ENCODE measurements around the gene ACTR3C. TPM values are rescaled to one million over a fixed set of nuclear protein-coding genes. Genes with fewer than 3 reads are reported as not detected.
A peak's percentile ranks its signal among the peaks of the same experiment; 100 is the strongest.
"Not testable (repeated sequence)": the region's sequence is repeated elsewhere in the genome, so short reads cannot be mapped to it uniquely, and the experiment has no call there.

The ACTR3C gene
- total RNA-seq, 1 donor from 2014 or later, result 0.49 TPM

GRCh38 chr7:150324373-150324961 is 1.1 kb upstream of the ACTR3C start:
- Mint-ChIP-seq H3K27me3 (ENCODE audit: low read depth) (no peaks in the 10 kb centered on the region), H3K4me1 (peaks cover 28% of the 10 kb centered on the region), H3K27ac (ENCODE audit: unreplicated experiment) (peak overlapping the region; percentile 92), H3K4me3 (peak overlapping the region; percentile 94), H3K36me3 (ENCODE audit: low read depth) (peaks cover 5% of the 10 kb centered on the region), H3K9me3 (no peaks in the 10 kb centered on the region)
- DNase-seq (ENCODE audit: low read depth, low spot score), result no peak
- no peak for TF ChIP-seq CTCF (conservative IDR thresholded peaks at IDR 0.05)

GRCh38 chr7:150323682-150324372 is 482 bp upstream of the ACTR3C start:
- Mint-ChIP-seq H3K27ac (ENCODE audit: unreplicated experiment) (peak overlapping the region; percentile 92), H3K4me3 (peak overlapping the region; percentile 94), H3K4me1 (peaks cover 28% of the 10 kb centered on the region), H3K27me3 (ENCODE audit: low read depth) (no peaks in the 10 kb centered on the region), H3K36me3 (ENCODE audit: low read depth) (peaks cover 5% of the 10 kb centered on the region), H3K9me3 (no peaks in the 10 kb centered on the region)
- TF ChIP-seq CTCF (conservative IDR thresholded peaks at IDR 0.05), result no peak
- no peak for DNase-seq (ENCODE audit: low read depth, low spot score)

- H3K27me3 Mint-ChIP-seq (ENCODE audit: low read depth), result no peaks in the 10 kb centered on the region
- peaks cover 28% of the 10 kb centered on the region for H3K4me1 Mint-ChIP-seq
- peak overlapping the region; percentile 87 for H3K4me3 Mint-ChIP-seq
- peaks cover 5% of the 10 kb centered on the region for H3K36me3 Mint-ChIP-seq (ENCODE audit: low read depth)
- H3K9me3 Mint-ChIP-seq, result no peaks in the 10 kb centered on the region
- no peak for TF ChIP-seq CTCF (conservative IDR thresholded peaks at IDR 0.05)
- no peak for DNase-seq (ENCODE audit: low read depth, low spot score)
- H3K27ac Mint-ChIP-seq (ENCODE audit: unreplicated experiment), result peak overlapping the region; percentile 88
These were observed 1.1 kb downstream of the ACTR3C start for GRCh38 chr7:150322114-150322832.

- H3K4me1 Mint-ChIP-seq, result peaks cover 28% of the 10 kb centered on the region
- no peak for TF ChIP-seq CTCF (conservative IDR thresholded peaks at IDR 0.05)
- H3K27me3 Mint-ChIP-seq (ENCODE audit: low read depth), result no peaks in the 10 kb centered on the region
- peak overlapping the region; percentile 87 for H3K4me3 Mint-ChIP-seq
- H3K9me3 Mint-ChIP-seq, result no peaks in the 10 kb centered on the region
- H3K36me3 Mint-ChIP-seq (ENCODE audit: low read depth), result peaks cover 5% of the 10 kb centered on the region
- H3K27ac Mint-ChIP-seq (ENCODE audit: unreplicated experiment), result no peak overlapping the region
- no peak for DNase-seq (ENCODE audit: low read depth, low spot score)
These were observed 1.6 kb downstream of the ACTR3C start for GRCh38 chr7:150321788-150322113.

- Mint-ChIP-seq H3K4me3 (no peak overlapping the region), H3K27me3 (ENCODE audit: low read depth) (no peaks in the 10 kb centered on the region), H3K27ac (ENCODE audit: unreplicated experiment) (no peak overlapping the region), H3K9me3 (no peaks in the 10 kb centered on the region), H3K36me3 (ENCODE audit: low read depth) (no peaks in the 10 kb centered on the region), H3K4me1 (peaks cover 12% of the 10 kb centered on the region)
- no peak for TF ChIP-seq CTCF (conservative IDR thresholded peaks at IDR 0.05)
- no peak for DNase-seq (ENCODE audit: low read depth, low spot score)
These were observed 5.4 kb downstream of the ACTR3C start for GRCh38 chr7:150317748-150318444.

GRCh38 chr7:150316987-150317386 is 6.4 kb downstream of the ACTR3C start:
- not testable (repeated sequence) for H3K4me3 Mint-ChIP-seq; H3K36me3 Mint-ChIP-seq (ENCODE audit: low read depth); DNase-seq (ENCODE audit: low read depth, low spot score); H3K27me3 Mint-ChIP-seq (ENCODE audit: low read depth); H3K9me3 Mint-ChIP-seq; H3K4me1 Mint-ChIP-seq; H3K27ac Mint-ChIP-seq (ENCODE audit: unreplicated experiment)
